ENCODE measurements around the gene ATP5MC3.
"Not testable (repeated sequence)": the region's sequence is repeated elsewhere in the genome, so short reads cannot be mapped to it uniquely, and the experiment has no call there.

The ATP5MC3 gene

GRCh38 chr2:175181104-175181876 lies at the start of gene ATP5MC3:
Gene ATP5MC3, minus strand, starts transcription at chr2:175181710. Its CDS starts 317 bp downstream, at chr2:175181393.
- 0 out of 2 replicates have a peak, but pooled peaks have one; percentile 26 for TF ChIP-seq CTCF (conservative IDR thresholded peaks at IDR 0.05)
- peak within 1 kb of the TSS; percentile 93 for H3K27ac ChIP-seq

- not testable (repeated sequence) for H3K27ac ChIP-seq
Measured at GRCh38 chr2:175228601-175229000, 47.1 kb upstream of the ATP5MC3 start.

- no peak overlapping the region for H3K27ac ChIP-seq
- TF ChIP-seq CTCF (conservative IDR thresholded peaks at IDR 0.05) = no peak
Measured at GRCh38 chr2:175228179-175228578, 46.7 kb upstream of the ATP5MC3 start.

GRCh38 chr2:175227393-175227792 lies 45.9 kb upstream of the ATP5MC3 start:
- no peak for TF ChIP-seq CTCF (conservative IDR thresholded peaks at IDR 0.05)
- no peak overlapping the region for H3K27ac ChIP-seq

GRCh38 chr2:175220075-175220474 lies 38.6 kb upstream of the ATP5MC3 start:
- H3K27ac ChIP-seq = no peak overlapping the region
- TF ChIP-seq CTCF (conservative IDR thresholded peaks at IDR 0.05) = no peak

- TF ChIP-seq CTCF (conservative IDR thresholded peaks at IDR 0.05) = no peak
- H3K27ac ChIP-seq = no peak overlapping the region
Measured at GRCh38 chr2:175218551-175218950, 37.0 kb upstream of the ATP5MC3 start.

- no peak for TF ChIP-seq CTCF (conservative IDR thresholded peaks at IDR 0.05)
- 0 out of 2 replicates have a peak overlapping the region, but pooled peaks have one; percentile 5 for H3K27ac ChIP-seq
Measured at GRCh38 chr2:175207741-175208438, 26.4 kb upstream of the ATP5MC3 start.

- no peak for TF ChIP-seq CTCF (conservative IDR thresholded peaks at IDR 0.05)
- no peak overlapping the region for H3K27ac ChIP-seq
Measured at GRCh38 chr2:175206866-175207265, 25.4 kb upstream of the ATP5MC3 start.
